GM20000 (cell line): ENCODE data around the gene KCND3.

Source experiments
- DNase-seq: peaks from one replicate; pipeline ENCODE4 v3.0.0; 2012; ENCODE audit warnings: low spot score
- TF ChIP-seq, protein P1 (sequence below): IDR thresholded peaks from 2 replicates; pipeline ENCODE4 v1.5.1; 2012; ENCODE audit warnings: mild to moderate bottlenecking, control low read depth; ENCODE audit errors: extremely low read depth, missing control alignments

Gene KCND3

DNA sequence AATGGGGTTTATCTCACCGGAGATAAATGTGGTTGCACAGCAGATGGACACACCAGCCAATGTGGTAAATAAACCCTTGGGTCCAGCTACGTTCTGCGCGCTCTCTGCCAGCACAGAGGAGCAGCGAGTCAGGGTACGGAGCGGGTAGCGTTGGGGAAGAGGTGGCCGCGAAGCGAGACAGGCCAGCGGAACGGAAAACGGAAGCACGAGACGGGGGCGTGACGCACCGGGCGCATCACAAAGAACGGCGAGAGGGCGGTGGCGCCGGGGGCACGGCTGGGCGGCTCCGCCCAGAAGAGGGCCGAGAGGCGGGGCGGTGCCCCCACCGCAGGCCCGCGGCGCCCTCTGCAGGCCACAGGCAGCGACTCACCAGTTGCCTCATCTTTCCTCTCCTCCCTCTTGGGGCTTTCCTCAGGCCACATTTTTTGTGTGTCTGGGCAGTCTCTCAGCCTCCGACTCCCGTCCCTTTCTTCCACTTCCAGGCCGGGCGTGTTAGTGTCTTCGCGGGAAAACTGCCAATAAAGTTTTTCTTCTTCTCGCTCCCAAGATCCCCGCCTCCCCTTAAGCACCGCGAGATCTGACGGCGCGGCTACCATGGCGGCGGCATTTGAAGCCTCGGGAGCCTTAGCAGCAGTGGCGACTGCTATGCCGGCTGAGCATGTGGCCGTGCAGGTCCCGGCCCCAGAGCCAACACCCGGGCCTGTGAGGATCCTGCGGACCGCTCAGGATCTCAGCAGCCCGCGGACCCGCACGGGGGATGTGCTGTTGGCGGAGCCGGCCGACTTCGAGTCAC is 233.9 kb downstream of the KCND3 start, which contains the start of gene DDX20:
TSS of gene DDX20 (plus strand) at position 571 of the 793 bp plus-strand sequence. CDS start at position 595, 24 bp downstream.
- TF ChIP-seq, protein P1, sequence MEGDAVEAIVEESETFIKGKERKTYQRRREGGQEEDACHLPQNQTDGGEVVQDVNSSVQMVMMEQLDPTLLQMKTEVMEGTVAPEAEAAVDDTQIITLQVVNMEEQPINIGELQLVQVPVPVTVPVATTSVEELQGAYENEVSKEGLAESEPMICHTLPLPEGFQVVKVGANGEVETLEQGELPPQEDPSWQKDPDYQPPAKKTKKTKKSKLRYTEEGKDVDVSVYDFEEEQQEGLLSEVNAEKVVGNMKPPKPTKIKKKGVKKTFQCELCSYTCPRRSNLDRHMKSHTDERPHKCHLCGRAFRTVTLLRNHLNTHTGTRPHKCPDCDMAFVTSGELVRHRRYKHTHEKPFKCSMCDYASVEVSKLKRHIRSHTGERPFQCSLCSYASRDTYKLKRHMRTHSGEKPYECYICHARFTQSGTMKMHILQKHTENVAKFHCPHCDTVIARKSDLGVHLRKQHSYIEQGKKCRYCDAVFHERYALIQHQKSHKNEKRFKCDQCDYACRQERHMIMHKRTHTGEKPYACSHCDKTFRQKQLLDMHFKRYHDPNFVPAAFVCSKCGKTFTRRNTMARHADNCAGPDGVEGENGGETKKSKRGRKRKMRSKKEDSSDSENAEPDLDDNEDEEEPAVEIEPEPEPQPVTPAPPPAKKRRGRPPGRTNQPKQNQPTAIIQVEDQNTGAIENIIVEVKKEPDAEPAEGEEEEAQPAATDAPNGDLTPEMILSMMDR: peak; percentile 97
- DNase-seq: peak; percentile 96

DNA sequence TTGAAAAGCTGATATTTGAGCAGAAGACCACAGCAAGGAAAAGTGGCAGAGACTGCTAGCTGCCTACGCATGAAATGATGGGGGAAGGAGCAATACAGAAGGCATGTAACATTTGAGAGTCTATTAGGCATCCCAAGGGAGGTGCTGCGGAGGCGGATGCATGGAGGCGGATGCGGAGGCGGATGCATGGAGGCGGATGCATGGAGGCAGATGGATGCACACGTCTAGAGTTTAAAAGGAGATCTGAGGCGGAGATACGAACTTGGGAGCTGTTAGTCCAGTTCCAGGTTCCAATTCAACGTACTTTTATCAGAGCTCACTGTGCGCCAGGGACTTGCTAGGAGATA is 234.5 kb downstream of the KCND3 start:
- TF ChIP-seq, protein P1: no peak
- peak; percentile 35 for DNase-seq

DNA sequence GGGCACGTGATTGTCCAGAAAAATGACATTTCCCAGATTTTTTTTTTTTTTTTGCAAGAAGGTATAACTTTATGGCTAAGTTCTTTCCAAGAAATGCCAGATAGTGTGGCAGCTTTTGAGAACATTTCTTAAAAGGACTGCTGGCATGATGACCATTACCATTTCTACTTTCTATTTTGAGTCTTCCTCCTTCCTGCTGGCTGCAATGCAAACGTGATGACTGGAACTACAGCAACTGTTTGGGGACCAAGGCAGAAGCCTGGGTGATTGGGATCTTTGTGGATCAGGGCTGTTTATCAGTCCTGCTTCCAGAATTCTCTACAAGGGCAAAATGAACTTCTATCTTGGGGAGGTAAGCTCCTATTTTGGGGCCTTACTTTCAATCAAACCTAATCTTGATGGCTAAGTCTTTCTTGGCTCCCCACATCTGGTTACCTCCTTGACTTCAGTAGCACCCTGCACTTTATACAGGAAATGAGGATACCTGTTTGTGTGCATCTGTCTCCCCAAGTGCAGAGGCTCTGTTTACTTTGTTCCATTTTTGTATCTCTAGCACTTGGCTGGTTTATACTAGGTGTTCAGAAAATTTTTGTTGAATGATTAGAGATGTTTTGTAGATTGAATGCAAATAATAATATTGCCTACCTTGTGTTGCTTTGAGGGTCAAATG is 237.4 kb downstream of the KCND3 start:
- DNase-seq: no peak
- TF ChIP-seq, protein P1: no peak

DNA sequence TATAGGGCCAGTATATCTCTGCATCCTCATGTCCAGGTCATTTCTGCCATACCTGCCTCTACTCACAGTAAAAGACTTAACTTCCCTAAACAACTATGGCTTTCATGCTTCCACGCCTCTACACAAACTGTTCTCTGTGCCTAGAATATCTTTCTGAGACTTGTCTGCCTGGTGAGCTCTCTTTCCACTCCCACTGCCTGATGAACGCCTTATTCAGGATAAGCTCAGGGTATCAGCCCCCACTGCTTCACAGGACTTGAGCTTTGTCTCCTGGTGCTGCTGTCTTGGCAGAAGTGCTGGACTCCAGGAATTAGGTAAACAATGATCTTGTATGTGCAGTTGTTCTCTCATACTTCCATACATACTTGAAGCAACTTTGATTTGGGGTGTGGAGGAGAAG is 238.6 kb downstream of the KCND3 start:
- TF ChIP-seq, protein P1: no peak
- DNase-seq: no peak

DNA sequence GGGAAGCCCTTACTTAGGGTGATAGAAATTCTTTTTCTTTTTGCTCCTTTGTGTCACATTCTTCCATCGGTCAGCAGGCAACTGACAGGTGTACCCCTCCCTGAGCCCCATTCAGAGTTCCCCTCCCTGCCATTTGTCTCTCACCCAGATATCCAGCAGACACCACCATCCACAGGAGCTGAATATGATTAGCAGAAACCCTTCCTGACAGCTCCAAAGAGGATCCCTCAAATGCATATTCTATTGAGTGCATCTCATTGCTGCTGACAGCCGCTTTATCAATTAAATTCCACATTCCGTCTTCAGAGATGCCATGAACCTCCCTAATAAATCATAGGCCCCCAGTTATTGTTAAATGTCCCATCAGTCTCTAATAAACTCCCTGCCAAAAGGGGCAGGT is 239.8 kb downstream of the KCND3 start:
- no peak for DNase-seq
- TF ChIP-seq, protein P1: no peak

DNA sequence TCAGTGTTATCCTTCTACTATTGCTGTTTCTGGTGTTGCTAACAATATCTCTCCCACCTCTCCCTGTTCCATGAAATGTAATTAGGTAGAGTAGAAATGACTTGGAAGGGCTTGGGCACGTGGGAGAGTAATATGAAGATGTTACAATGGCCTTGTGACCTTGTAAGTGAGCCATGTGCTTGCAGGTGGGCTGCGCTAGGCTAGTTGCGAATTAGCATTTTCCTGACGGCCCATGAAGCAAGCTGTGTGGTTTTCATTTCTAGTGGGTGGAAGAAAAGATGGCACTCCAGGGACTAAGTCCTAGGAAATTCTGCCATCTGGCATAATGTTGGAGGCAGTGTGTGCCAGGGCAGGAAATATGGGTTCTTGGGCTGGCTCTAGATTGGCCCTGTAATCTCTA is 241.5 kb downstream of the KCND3 start:
- no peak for DNase-seq
- TF ChIP-seq, protein P1: no peak

DNA sequence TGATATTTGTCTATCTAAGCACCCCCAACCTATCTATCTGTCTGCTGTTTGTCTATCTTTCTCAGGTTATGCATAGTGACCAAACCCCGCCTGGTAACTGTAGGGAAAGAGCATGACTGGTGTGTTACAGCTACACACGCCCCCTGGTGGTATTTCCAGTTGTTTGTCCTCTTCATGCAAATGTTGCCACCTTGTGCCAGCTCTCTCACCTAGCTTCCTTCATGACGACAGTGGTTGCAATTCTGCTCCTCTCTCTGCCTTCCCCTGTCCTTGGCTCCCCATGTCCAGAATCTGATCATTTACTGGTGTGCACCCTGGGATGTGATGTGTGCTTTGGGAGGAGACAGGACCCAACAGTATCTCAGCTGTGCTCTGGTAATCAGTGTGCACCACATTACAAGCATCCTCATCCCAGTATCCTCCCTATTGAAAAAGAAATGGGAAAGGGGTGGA is 242.2 kb downstream of the KCND3 start:
- TF ChIP-seq, protein P1: peak; percentile 63
- peak; percentile 77 for DNase-seq
